ENCODE measurements around the gene ST6GALNAC2. TPM values are rescaled to one million over a fixed set of nuclear protein-coding genes. Genes with fewer than 3 reads are reported as not detected.

Gene ST6GALNAC2
- total RNA-seq, 4 donors from 2014 or later, result 5.4 to 27.1 (median 10.6) TPM

DNA sequence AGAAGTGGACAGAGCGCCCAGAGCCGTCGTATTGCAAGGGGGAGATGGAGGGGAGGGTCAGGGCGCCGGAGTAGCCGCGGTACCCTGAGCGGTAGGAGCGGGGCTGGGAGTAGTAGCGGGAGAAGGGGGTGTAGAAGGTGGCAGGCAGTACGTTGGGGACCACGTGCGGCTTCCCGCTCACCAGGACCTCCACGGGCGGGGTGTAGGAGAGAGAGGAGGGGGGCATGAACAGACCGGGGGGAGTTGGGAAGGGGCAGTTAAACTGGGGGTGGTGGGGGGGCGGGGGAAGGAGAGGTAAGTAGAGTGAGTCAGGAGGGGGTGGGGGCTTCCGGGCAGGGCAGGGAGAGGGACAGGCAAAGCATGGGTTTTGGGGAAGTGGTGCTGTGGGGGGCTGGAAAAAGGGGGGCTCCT lies 16.8 kb downstream of the ST6GALNAC2 start:
- H3K27me3 ChIP-seq, result peaks cover 18% of the 10 kb centered on the region
- H3K27ac ChIP-seq, result peak overlapping the region in 1 of 4 donors; percentile 55
- peaks cover 0 to 16% (median 0%) of the 10 kb centered on the region in 3 donors for H3K4me1 ChIP-seq
- no peak overlapping the region for H3K4me3 ChIP-seq
- TF ChIP-seq POLR2AphosphoS5 (IDR thresholded peaks at IDR 0.05) (no peak), POLR2A (IDR thresholded peaks at IDR 0.05) (no peak), EP300 (IDR thresholded peaks at IDR 0.05) (no peak)
- TF ChIP-seq, protein P1, sequence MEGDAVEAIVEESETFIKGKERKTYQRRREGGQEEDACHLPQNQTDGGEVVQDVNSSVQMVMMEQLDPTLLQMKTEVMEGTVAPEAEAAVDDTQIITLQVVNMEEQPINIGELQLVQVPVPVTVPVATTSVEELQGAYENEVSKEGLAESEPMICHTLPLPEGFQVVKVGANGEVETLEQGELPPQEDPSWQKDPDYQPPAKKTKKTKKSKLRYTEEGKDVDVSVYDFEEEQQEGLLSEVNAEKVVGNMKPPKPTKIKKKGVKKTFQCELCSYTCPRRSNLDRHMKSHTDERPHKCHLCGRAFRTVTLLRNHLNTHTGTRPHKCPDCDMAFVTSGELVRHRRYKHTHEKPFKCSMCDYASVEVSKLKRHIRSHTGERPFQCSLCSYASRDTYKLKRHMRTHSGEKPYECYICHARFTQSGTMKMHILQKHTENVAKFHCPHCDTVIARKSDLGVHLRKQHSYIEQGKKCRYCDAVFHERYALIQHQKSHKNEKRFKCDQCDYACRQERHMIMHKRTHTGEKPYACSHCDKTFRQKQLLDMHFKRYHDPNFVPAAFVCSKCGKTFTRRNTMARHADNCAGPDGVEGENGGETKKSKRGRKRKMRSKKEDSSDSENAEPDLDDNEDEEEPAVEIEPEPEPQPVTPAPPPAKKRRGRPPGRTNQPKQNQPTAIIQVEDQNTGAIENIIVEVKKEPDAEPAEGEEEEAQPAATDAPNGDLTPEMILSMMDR (IDR thresholded peaks at IDR 0.05), result no peak
- ATAC-seq, result no peak
- H3K36me3 ChIP-seq, result peaks cover 0 to 28% of the 10 kb centered on the region in 2 donors
- 42% methylated on average over 4 of the region's 19 CpGs; no CpG with 5 or more reads in 1 of the 2 donors for WGBS, 2 donors (ENCODE audit: low coverage in 1 of 2)
- H3K9me3 ChIP-seq, result no peaks in the 10 kb centered on the region

DNA sequence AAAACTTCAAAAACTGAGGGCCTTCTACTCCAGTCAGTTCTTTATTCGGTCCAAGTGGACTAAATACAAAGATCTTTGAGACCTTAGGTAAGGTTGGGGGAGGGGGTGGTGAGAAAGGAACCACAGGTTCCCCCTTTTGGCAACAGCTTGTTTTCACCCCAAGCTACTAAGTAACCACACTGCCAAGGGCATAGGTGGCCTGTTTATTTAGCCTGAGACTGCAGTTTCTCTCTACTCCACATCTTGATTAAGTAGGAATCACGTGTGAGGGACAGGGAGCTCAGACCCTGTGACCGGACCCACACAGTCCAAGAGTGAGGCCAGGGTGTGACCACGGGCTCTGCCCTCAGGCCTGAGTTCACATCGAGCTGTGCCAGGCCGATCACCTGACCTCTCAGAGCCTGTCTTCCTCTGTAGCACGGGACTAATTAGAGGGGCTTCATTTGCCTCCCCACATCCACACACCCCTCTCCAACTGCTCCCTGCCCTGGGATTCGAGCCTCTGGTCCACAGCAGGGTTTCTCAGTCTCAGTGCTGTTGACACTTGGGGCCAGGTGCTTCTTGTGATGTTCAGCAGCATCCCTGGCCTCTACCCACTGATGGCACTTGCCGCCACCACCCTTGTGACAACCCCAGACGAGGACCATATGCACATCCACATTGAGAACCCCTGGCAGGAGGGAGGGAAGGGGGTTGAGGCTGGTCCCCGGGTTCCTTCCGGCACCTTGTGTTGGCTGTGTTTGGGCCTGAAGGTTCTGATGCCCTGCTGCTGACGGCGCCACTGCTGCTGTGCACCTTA lies 17.8 kb downstream of the ST6GALNAC2 start:
- Histone ChIP-seq H3K4me3 (no peak overlapping the region), H3K27me3 (peaks cover 18% of the 10 kb centered on the region), H3K9me3 (no peaks in the 10 kb centered on the region), H3K27ac (peak overlapping the region in 1 of 4 donors; percentile 3), H3K36me3 (peaks cover 0 to 36% of the 10 kb centered on the region in 2 donors), H3K4me1 (peaks cover 0 to 17% (median 0%) of the 10 kb centered on the region in 3 donors)
- TF ChIP-seq POLR2A (IDR thresholded peaks at IDR 0.05) (no peak), EP300 (IDR thresholded peaks at IDR 0.05) (no peak), POLR2AphosphoS5 (IDR thresholded peaks at IDR 0.05) (no peak)
- TF ChIP-seq, protein P1 (IDR thresholded peaks at IDR 0.05), result no peak
- no peak for ATAC-seq
- 38 to 64% methylated on average over 6 to 7 of the region's 14 CpGs for WGBS, 2 donors (ENCODE audit: low coverage in 1 of 2)

- WGBS, 2 donors (ENCODE audit: low coverage in 1 of 2), result 17 to 70% methylated on average over 1 to 2 of the region's 5 CpGs
- no peak for ATAC-seq
- no peak overlapping the region for H3K27ac ChIP-seq
These were observed 18.6 kb downstream of the ST6GALNAC2 start for GRCh38 chr17:76566988-76567431.

DNA sequence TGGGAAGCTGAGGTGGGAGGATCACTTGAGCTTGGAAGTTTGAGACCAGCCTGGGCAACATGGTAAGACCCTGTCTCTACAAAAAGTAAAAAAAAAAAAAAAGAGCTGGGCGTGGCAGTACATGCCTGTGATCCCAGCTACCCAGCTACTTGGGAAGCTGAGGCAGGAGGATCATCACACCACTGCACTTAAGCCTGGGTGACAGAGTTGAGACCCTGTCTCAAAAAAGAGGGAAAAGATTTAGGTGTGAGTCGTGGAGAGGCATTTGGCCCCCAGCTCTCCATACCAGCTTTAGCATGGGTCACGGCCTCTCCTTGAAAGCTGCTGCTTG lies 19.1 kb downstream of the ST6GALNAC2 start:
- Histone ChIP-seq H3K27ac (no peak overlapping the region), H3K4me3 (no peak overlapping the region), H3K9me3 (no peaks in the 10 kb centered on the region), H3K27me3 (peaks cover 18% of the 10 kb centered on the region), H3K4me1 (peaks cover 0 to 29% (median under 1%) of the 10 kb centered on the region in 3 donors), H3K36me3 (peaks cover 0 to 45% of the 10 kb centered on the region in 2 donors)
- WGBS, 2 donors (ENCODE audit: low coverage in 1 of 2), result 58 to 80% methylated on average over 1 to 2 of the region's 3 CpGs
- TF ChIP-seq EP300 (IDR thresholded peaks at IDR 0.05) (no peak), POLR2AphosphoS5 (IDR thresholded peaks at IDR 0.05) (no peak), POLR2A (IDR thresholded peaks at IDR 0.05) (no peak)
- TF ChIP-seq, protein P1 (IDR thresholded peaks at IDR 0.05), result no peak
- ATAC-seq, result no peak

More at GRCh38 chr17:76566988-76567431, 18.6 kb downstream of the ST6GALNAC2 start:
- no peaks in the 10 kb centered on the region for H3K9me3 ChIP-seq
- H3K4me3 ChIP-seq, result no peak overlapping the region
- TF ChIP-seq POLR2A (IDR thresholded peaks at IDR 0.05) (no peak), POLR2AphosphoS5 (IDR thresholded peaks at IDR 0.05) (no peak), EP300 (IDR thresholded peaks at IDR 0.05) (no peak)
- TF ChIP-seq, protein P1 (IDR thresholded peaks at IDR 0.05), result no peak
- peaks cover 0 to 24% (median 0%) of the 10 kb centered on the region in 3 donors for H3K4me1 ChIP-seq
- H3K27me3 ChIP-seq, result peaks cover 18% of the 10 kb centered on the region
- H3K36me3 ChIP-seq, result peaks cover 0 to 41% of the 10 kb centered on the region in 2 donors
